ENCODE data around the gene SDHB. TPM values are rescaled to one million over a fixed set of nuclear protein-coding genes. Genes with fewer than 3 reads are reported as not detected.

SDHB gene
- total and polyA plus RNA-seq, 2 donors from 2014 or later = 92.0 to 313 TPM

DNA sequence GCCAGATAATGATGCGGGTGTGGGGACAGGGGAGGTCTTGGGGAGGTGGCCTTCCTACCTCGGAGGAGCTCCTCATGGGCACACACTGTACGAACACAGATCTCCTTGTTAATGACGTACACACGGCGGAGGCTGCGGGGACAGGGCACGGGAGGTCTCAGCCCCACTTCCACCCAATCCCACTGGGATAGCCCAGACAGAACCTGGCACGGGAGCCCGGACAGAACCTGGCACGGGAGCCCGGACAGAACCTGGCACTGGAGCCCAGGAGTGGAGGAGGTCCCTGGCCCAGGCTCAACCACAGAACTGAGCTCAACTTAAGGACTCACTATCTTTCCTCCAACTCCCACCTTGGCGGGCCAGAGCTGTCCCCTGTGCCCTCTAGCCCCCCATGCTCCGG lies 78.6 kb downstream of the SDHB start:
- no peak for DNase-seq
- no peak overlapping the region for H3K4me3 ChIP-seq (ENCODE audit: low read length in 3 of 3)
- FAIRE-seq = no peak
- H3K36me3 ChIP-seq (ENCODE audit: control insufficient read depth in 2 of 3, insufficient read depth in 3 of 3, low read length in 3 of 3) = no peaks in the 10 kb centered on the region
- no peak overlapping the region for H3K9ac ChIP-seq (ENCODE audit: low read length in 3 of 3)
- no peaks in the 10 kb centered on the region for H3K9me3 ChIP-seq (ENCODE audit: control insufficient read depth in 2 of 3, insufficient read depth in 1 of 3, low read length in 3 of 3)
- no peak overlapping the region for H3K27ac ChIP-seq (ENCODE audit: low read depth in 2 of 2, low read length in 2 of 2)
- H3K4me1 ChIP-seq (ENCODE audit: control insufficient read depth in 2 of 3, insufficient read depth in 2 of 3, low read depth in 1 of 3, low read length in 3 of 3) = no peaks in the 10 kb centered on the region
- no peaks in the 10 kb centered on the region for H3K27me3 ChIP-seq (ENCODE audit: control insufficient read depth, insufficient read depth, low read length)
- TF ChIP-seq, protein P1, sequence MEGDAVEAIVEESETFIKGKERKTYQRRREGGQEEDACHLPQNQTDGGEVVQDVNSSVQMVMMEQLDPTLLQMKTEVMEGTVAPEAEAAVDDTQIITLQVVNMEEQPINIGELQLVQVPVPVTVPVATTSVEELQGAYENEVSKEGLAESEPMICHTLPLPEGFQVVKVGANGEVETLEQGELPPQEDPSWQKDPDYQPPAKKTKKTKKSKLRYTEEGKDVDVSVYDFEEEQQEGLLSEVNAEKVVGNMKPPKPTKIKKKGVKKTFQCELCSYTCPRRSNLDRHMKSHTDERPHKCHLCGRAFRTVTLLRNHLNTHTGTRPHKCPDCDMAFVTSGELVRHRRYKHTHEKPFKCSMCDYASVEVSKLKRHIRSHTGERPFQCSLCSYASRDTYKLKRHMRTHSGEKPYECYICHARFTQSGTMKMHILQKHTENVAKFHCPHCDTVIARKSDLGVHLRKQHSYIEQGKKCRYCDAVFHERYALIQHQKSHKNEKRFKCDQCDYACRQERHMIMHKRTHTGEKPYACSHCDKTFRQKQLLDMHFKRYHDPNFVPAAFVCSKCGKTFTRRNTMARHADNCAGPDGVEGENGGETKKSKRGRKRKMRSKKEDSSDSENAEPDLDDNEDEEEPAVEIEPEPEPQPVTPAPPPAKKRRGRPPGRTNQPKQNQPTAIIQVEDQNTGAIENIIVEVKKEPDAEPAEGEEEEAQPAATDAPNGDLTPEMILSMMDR (IDR thresholded peaks at IDR 0.05; ENCODE audit: borderline replicate concordance, extremely low read depth, insufficient read depth) = no peak
- intact Hi-C loops (cut with DNase I) = loop anchor here (10.0 kb wide), 1 partner anchor 70 kb away; no protein-coding TSS in a partner anchor

DNA sequence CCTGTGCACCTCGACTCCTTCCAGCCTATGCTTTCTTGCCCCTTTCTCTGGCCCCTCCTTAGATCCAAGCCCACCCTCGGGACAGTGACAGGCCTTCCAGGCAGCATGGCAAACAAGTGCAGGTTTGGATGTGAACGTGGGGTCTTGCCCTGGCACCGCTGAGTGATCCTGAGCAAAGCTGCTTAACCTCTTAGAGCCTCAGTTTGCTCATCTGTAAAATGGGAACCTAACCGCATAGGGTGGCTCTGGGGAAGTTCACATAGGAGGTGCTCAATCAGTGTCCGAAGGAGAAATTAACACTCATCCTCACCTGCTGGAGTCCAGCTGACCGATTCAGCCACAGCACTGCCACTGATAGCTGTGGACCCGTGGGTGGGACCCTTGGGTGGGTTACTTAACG lies 80.6 kb downstream of the SDHB start:
- FAIRE-seq = no peak
- Histone ChIP-seq H3K27me3 (ENCODE audit: control insufficient read depth, insufficient read depth, low read length) (no peaks in the 10 kb centered on the region), H3K27ac (ENCODE audit: low read depth in 2 of 2, low read length in 2 of 2) (no peak overlapping the region), H3K4me1 (ENCODE audit: control insufficient read depth in 2 of 3, insufficient read depth in 2 of 3, low read depth in 1 of 3, low read length in 3 of 3) (no peaks in the 10 kb centered on the region), H3K36me3 (ENCODE audit: control insufficient read depth in 2 of 3, insufficient read depth in 3 of 3, low read length in 3 of 3) (peaks cover 0 to 2% (median 0%) of the 10 kb centered on the region in 3 donors), H3K4me3 (ENCODE audit: low read length in 3 of 3) (no peak overlapping the region), H3K9me3 (ENCODE audit: control insufficient read depth in 2 of 3, insufficient read depth in 1 of 3, low read length in 3 of 3) (no peaks in the 10 kb centered on the region), H3K9ac (ENCODE audit: low read length in 3 of 3) (no peak overlapping the region)
- TF ChIP-seq, protein P1 (IDR thresholded peaks at IDR 0.05; ENCODE audit: borderline replicate concordance, extremely low read depth, insufficient read depth) = no peak
- no peak for DNase-seq
- intact Hi-C loops (cut with DNase I) = loop anchor here (10.0 kb wide), 1 partner anchor 72 kb away; no protein-coding TSS in a partner anchor

DNA sequence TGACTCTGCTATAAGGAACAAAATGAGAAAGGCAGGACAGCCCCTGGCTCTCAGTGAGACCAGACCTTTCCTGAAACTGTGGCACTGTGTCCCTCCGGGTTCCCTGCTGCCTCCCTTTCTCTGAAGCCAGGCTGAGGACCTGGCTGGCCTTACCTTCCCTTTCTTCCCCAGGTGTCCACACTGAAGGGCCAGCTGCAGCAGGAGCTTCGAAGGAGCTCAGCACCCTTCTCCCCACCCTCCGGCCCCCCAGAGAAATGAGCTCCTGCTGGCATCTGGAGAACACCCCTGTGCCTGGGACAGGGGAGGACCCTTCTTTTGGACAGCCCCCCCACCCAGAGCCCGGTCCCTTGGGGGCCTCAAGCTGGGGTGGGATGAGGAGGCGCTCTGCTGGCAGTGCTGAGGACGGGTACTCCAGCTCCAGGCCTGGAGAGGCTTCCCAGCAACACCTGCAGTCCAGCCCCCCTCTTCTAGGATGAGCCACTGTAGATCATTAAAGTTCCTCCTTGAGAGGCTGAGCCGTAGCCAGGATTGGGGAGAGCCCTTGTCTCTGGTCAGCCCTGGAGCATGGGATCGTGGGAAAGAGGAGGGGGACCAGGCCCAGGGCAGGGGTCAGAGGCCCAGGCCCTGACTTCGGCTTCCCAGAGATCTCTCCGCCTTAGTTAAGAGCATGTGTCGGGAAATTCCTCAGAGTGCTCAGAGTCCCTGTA lies 81.5 kb downstream of the SDHB start:
- no peak for DNase-seq
- no peaks in the 10 kb centered on the region for H3K9me3 ChIP-seq (ENCODE audit: control insufficient read depth in 2 of 3, insufficient read depth in 1 of 3, low read length in 3 of 3)
- H3K27ac ChIP-seq (ENCODE audit: low read depth in 2 of 2, low read length in 2 of 2) = no peak overlapping the region
- TF ChIP-seq, protein P1 (IDR thresholded peaks at IDR 0.05; ENCODE audit: borderline replicate concordance, extremely low read depth, insufficient read depth) = no peak
- H3K4me1 ChIP-seq (ENCODE audit: control insufficient read depth in 2 of 3, insufficient read depth in 2 of 3, low read depth in 1 of 3, low read length in 3 of 3) = no peaks in the 10 kb centered on the region
- FAIRE-seq = no peak
- intact Hi-C loops (cut with DNase I) = loop anchor here (10.0 kb wide), 1 partner anchor 72 kb away; no protein-coding TSS in a partner anchor
- no peak overlapping the region for H3K4me3 ChIP-seq (ENCODE audit: low read length in 3 of 3)
- peaks cover 0 to 3% (median 0%) of the 10 kb centered on the region in 3 donors for H3K36me3 ChIP-seq (ENCODE audit: control insufficient read depth in 2 of 3, insufficient read depth in 3 of 3, low read length in 3 of 3)
- no peak overlapping the region for H3K9ac ChIP-seq (ENCODE audit: low read length in 3 of 3)
- H3K27me3 ChIP-seq (ENCODE audit: control insufficient read depth, insufficient read depth, low read length) = no peaks in the 10 kb centered on the region

Data from kidney (tissue), 14 donors.